GM20431 (cell line): ENCODE results near the gene RNF5.
"Not testable (repeated sequence)": the region's sequence is repeated elsewhere in the genome, so short reads cannot be mapped to it uniquely, and the experiment has no call there.

Source experiments
- in situ Hi-C: fragments of 300-500 bp; cut with MseI, MboI; formaldehyde crosslinking; loops from one replicate; pipeline ENCODE4 v1.15.0; 2020; ENCODE audit warnings: low sequenced_read_pairs; ENCODE audit not compliant: unreplicated experiment

The RNF5 gene

DNA sequence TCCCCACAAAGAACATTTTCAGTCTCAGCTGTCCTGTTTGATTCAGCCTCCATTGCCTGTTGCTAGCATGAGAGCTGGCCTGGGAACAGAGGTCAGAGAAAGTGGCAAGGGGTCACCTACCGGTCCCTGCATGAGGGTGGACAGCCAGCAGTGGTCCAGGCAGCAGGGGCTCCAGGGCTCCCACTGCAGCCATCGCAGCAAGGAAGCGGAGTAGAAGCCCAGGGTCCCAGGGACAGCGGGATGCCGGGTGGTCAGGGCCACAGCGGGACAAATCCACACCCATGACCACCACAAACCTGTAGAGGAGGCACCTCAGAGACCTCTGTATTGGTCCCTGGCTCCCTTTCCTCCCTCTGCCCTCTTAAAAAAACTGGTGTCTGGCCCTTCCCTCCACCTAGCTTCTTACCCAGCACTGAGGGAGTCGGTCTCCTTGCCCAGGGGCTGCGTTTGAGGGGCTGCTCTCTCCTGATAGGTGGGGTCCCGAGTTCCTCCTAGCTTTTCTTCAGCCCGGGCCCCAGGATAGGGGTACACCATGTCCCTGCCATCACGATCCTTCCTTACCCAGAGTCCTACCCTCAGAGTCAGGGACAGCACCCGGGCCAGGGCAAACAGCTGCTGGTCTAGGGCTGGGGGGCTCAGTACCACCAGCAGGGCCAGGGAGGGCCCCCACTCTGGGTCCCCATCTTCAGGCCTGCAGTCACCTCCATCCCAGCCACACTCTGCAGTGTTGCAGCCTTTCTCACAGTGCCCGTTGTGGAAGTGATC, 22.7 kb downstream of the RNF5 start:
- in situ Hi-C loops, result no loop called here

DNA sequence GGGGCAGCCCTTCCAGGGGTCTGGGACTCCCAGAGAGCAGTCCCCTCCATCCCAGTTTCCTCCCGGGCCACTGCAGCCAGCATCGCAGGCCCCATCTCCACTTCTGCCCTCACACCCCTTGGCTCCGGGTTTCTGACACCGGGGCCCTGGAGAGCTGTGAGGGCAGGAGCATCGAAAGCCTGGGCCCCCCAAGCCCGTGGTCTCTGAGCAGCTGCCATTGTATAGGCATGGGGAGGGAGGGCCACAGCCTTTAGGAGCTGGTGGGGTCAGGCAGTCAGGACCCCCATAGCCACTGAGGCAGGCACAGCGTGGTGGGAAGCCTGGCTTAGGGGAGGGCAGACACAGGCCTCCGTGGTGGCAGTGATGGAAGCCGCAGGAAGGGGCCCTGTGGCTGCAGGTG, 24.0 kb downstream of the RNF5 start:
- in situ Hi-C loops, result no loop called here

- in situ Hi-C loops, result no loop called here
Measured at GRCh38 chr6:32203426-32204267, 25.4 kb downstream of the RNF5 start.

DNA sequence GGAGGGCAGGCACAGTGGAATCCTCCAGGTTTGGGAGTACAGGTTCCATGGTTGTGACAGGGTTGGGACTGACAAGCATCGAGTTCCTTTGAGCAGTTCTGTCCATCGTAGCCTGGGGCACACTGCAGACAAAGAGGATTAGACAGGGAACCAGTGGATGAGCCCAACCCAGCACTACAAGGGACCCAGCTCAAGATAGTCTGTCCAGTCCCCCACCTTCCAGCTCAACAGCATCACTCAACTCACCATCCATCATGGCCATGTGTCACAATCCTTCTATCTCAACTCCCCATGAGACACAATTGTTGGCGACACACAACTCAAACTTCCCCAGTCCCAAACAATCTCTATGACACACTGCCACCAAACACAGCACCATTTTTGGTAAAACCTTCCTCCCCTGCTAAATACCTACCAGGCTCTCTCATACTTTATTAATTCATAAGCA, 26.1 kb downstream of the RNF5 start:
- in situ Hi-C loops, result no loop called here

- in situ Hi-C loops, result no loop called here
Measured at GRCh38 chr6:32208996-32209395, 30.8 kb downstream of the RNF5 start.

- in situ Hi-C loops, result no loop called here
Measured at GRCh38 chr6:32210191-32210601, 32.0 kb downstream of the RNF5 start.

DNA sequence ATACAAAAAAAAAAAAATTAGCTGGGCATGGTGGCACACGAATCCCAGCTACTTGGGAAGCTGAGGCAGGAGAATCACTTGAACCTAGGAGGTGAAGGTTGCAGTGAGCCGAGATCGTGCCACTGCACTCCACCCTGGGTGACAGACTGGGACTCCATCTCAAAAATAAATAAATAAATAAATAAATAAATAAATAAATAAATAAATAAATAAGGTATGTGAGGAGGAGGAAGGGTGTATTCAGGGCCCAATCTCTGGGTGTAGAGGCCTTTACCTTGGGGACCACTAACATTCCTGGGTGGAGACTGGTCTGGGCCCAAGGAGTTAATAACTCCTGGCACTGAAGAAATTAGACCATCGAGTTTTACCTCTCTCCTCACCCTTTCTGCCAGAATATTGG, 33.2 kb downstream of the RNF5 start:
- in situ Hi-C loops, result not testable (repeated sequence)

DNA sequence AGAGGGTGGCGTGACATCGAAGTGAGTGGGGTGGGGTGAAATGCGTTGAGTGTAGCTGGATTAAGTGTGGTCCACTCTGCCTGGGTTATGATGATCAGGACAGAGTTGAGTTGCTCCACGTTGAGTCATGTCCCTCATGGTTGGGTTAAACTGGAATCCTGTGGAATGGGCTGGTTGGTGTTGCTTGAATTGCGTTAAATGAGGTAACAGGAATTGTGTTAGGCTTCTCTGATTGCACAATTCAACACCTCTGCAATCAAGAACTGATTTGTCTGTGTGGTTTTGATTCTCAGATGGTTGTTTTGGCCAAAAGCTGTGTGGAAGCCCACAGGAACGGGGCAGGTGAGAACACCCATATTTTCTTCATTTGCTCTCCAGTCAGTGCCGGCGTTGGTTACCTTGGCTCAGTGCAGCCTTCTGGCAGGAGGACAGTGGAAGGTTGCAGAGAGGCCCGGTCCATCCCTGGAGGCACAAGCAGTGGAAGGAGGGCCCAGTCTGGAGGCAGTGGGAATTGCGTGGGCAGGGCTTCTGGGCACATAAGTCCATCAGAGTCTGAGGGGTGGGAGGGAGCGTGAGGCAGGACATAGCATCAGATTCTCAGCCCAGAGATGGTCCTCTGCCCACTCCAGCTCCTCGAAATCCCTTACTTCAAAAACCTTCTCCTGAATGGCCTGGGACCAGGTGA, 34.0 kb downstream of the RNF5 start:
- in situ Hi-C loops, result no loop called here

- in situ Hi-C loops, result no loop called here
Measured at GRCh38 chr6:32213649-32214048, 35.4 kb downstream of the RNF5 start.

- in situ Hi-C loops, result no loop called here
Measured at GRCh38 chr6:32214126-32214525, 35.9 kb downstream of the RNF5 start.

- in situ Hi-C loops, result no loop called here
Measured at GRCh38 chr6:32215617-32216016, 37.4 kb downstream of the RNF5 start.

DNA sequence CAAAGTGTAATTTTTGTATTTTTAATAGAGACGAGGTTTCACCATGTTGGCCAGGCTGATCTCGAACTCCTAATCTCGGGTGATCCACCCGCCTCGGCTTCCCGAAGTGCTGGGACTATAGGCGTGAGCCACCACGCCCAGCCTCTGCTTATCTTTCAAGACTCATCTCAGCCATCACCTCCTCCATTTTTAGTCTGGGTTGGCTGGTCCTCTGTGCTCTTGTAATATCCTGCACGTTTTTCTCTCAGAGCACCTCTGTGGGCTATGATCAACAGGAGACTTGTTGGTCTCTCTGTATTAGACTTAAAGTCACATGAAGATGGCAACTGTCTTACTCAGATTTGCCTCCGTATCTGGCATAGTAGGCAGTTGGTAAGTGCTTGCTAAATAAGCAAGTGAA, 38.1 kb downstream of the RNF5 start:
- in situ Hi-C loops, result no loop called here

GRCh38 chr6:32216998-32217397, 38.8 kb downstream of the RNF5 start:
- in situ Hi-C loops, result no loop called here

DNA sequence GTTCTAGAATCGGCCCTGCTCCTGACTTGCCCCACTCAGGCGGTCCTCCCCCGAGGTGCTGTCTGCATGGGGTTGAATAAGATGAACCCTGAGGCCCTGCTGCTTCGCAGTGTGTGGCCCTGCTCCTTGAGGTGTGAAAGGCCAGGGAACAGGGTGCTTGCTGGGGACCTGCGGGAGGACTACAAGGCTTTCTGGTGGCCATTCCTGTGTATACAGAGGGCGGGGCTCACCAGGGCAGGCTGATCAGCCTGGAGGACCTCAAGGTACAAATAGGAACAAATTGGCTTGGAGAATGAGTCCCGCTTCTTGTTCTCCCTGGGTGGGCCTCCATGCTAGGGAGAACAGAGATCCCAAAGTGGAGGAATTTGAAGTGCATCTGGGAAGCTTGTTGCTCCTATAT, 40.0 kb downstream of the RNF5 start:
- in situ Hi-C loops, result no loop called here

- in situ Hi-C loops, result no loop called here
Measured at GRCh38 chr6:32220021-32220420, 41.8 kb downstream of the RNF5 start.

DNA sequence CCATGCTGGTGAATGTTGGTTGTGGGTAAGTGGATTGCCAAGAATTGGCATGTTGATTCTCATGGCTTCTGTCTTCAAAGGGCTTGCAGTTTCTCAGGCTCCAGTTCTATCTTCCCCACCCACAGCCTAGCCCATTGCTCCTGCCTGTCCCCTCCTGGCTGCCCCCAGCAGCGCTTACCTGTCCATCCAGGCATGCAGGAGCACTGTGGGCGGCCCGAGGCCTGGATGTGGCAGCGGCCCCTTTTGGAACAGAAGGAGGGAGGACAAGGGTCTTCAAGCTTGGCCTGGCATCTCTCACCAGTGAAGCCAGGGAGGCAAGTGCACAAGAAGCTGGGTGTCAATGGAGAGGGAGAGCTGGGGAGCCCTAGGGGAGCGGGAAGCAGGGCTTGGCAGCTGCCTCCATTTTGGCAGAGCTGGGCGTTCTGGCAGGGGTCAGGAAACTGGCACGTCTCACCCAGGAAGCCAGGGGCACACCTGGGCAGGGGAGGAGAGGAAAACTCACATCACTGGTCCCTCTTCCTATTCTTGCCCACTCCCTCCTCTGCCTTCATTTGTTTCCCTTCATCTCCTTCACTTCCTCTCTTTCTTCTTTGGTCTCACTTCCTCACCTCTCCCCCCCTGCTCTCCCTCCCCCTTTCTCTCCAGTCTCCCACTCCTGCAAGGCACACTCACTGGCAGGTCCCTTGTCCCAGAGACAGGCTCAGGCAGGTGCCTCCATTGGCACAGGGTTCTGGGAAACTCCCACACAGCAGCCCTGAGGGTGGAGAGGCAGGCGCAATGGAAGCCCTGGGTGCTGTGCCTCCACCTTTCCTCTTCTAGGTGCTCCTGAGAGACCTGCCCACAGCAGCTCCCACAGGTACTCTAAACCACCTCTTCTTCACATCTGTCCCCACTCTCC, 44.4 kb downstream of the RNF5 start:
- in situ Hi-C loops, result no loop called here

DNA sequence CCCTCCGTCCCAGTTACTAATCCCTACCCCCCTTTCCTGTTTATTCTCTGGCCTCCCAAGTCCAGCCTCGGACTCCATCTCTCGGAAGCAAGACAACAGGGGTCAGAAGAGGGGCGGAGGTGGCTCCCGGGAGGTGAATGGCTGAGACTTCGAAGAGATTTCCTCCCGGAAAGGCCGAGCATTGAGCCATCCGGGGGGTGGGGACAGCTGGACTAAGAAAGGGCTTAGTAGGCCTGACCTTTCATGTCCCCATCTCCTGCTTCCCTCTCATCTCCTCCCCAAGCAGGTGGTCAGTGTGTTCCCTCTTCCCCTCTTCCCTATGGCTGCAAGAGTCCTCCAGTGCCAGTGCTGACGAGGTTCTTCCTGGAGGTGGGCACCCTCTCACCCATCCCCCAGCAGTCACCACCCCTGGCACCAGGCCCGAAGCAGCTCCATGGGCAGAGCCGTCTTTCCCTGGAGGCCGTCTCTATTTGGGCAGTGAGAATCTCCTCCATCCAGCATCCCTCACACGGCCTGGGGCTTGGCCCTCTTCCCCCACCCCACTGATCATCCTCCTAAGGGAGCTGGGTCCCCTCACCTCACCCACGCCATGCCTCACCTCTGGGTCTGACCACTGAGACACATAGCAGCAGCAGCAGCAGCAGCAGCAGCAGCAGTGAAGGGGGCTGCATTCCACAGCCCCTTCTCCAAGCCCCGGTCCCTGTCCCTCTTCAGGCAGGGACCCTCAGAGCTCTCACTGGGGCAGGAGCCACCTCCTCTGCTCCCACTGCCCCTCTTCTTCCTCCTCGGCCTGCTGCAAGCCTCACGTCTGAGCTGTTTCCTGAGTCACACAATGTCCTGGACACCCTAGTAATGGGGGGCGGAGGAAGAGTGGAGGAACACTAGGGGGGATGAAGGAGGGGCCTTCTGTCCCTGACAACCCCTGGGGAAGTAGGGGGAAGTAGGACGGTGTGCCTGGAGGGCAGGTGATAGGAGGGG, 45.3 kb downstream of the RNF5 start, which contains the start of gene NOTCH4:
Gene NOTCH4 (minus strand): TSS at position 810 of the 978 bp plus-strand sequence. CDS start 139 bp downstream, at position 671.
- in situ Hi-C loops, result no loop called here

- in situ Hi-C loops, result no loop called here
Measured at GRCh38 chr6:32224696-32225095, 46.5 kb downstream of the RNF5 start.

GRCh38 chr6:32226434-32226833, 48.2 kb downstream of the RNF5 start:
- in situ Hi-C loops, result no loop called here
